HG03521 (cell line): ENCODE measurements around the gene FAM204A.

Source experiments
- ATAC-seq: cut with Tn5 transposase; IDR thresholded peaks from one replicate; pipeline ENCODE4 v1.9.1; 2021; ENCODE audit warnings: mild to moderate bottlenecking, moderate library complexity; ENCODE audit not compliant: unreplicated experiment

Gene FAM204A

DNA sequence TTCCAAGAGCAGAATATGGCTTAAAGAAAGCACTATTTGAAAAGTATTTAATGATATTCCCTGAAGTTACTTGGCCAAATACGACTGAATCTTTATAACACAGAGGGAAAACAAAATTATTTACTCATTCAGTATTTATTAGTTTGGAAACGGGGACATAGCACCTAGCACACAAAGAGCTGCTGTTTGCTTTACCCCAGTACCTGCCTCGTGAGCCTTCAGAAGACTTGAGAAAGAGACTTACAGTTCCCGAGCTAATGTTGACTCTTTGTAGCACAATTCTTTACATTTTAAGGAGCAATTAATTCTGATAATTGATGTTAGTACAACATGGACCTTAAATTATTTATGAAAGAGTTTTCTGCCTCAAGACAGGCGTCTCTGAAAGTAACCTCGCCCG is 88.7 kb downstream of the FAM204A start:
- ATAC-seq, result no peak

DNA sequence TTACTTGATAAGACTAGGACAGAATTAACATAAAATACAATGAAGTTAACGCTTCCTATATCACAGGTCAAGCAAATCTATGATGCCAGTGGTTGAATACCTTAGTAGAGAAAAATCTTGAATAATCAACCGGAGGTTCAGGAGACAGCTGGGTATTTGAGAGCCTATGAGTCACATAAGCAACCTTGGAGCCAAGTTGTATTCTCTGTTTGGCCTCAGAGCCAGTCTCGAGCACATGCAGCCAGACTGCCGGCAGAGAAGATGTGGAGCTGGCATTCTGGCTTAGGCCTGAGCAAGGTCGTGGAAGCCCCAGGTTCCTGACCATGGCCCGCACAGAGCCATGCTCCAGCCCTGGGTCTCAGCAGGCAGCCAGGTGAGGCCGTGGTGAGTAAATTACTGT is 90.3 kb downstream of the FAM204A start:
- no peak for ATAC-seq

GRCh38 chr10:118249714-118250113 is 92.4 kb downstream of the FAM204A start:
- ATAC-seq, result no peak
